ENCODE results near the gene NAV2.

NAV2 gene

DNA sequence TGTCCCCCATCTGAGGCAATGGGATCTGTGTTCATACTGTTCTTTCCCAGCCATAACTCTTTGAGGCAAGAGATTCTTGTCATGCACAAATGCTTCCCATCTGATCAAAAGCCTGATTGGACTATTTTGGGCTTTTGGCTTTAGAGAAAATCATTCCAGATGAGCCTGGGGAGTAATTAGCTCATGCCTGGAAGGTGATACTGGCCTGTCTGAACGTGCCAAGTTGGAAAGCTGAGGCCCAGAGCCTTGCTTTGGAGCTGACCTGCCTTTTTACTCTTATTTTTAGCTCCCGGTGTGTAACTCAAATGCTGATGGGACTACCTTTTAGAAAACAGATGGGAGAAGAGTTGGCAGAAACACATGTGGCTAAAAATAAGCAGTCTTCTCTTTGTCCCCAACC is 342.7 kb downstream of the NAV2 start:
- no peak overlapping the region for H3K4me3 ChIP-seq (ENCODE audit: low read length)
- no peak for TF ChIP-seq ZNF274 (IDR thresholded peaks at IDR 0.05; ENCODE audit: low read depth, low read length)

DNA sequence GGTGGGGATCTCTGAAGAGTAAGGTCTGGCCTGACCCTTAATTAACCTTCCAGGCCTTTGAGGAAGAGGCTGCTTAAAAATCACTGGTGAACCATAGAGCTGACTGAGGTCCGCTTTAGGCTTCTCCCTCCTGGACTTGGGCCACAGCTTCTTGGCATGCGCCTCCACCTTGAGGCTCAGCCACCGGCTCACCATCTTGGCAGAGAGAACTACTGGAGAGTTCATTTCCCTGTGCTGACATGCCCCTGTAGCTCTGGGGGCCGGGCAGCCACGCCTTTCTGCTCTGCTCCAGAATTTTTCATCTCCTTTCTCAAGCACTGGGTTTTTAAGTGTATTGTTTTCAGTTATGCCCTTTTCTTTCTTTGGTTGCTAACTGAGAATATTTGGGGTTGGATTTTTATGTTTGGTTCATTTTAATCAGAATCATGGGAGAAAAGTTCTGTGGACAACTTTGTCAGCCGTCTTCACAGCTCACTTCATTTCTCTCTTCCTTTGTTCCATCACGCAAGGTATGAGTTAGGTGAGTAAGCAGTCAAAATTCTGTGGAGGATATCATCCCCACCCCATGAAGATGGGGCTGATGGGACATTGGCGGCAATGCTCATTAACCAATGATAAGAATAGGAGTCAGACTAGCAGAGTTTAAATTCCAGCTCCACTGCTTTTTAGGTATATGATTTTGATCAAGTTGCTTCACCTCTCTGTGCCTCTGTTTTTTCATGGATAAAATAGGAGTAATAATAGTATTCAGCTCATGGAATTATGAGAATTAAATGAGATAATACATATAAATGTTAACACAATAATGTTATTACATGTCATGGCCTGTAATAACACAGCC is 343.7 kb downstream of the NAV2 start:
- no peak for TF ChIP-seq ZNF274 (IDR thresholded peaks at IDR 0.05; ENCODE audit: low read depth, low read length)
- H3K4me3 ChIP-seq (ENCODE audit: low read length): no peak overlapping the region

DNA sequence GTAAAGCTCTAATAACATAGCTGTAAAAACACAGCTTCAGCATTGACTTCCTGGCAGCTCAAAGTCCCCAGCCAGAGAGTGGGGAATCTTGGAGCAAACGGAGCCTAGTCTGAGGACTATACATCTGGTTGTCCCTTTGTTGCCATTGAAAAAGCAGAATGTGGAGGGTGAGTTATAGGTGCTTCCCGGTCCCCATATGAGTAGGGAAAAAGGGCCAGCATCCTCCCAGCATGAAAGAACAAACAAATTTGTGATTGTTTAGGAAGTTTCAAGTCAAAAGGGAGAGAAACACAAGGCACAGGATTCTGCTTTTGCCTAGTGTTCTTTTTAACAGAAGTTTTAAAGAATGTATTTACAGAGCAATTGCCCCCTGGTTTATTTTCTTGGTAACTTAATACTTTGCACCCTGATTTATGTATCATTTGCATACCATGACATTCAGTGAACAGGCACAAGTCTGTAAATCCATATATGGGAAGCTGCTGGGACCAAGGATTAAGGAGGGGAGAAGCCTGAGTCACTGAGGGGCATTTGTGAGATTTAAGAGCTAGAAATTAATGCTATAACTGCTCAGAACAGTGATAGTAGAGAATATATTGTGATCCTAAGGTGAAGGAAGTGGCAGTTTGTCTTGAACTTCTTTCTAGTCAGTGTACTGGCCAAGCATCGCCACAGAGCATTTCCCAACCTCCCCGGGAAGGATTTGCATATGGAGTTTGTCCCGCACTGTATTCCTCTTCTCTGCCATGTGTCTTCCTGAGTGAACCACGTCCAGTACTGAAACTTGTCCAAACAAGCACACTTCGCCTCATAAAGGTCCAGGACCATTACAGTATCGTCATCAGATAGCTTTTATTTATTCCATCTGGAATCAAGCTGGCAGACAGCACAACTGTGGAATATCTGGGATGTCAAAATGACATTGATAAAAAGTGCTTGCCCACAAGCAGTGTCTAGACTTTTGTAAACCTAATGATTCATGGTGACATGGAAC is 344.6 kb downstream of the NAV2 start:
- no peak overlapping the region for H3K4me3 ChIP-seq (ENCODE audit: low read length)
- TF ChIP-seq ZNF274 (IDR thresholded peaks at IDR 0.05; ENCODE audit: low read depth, low read length): no peak

DNA sequence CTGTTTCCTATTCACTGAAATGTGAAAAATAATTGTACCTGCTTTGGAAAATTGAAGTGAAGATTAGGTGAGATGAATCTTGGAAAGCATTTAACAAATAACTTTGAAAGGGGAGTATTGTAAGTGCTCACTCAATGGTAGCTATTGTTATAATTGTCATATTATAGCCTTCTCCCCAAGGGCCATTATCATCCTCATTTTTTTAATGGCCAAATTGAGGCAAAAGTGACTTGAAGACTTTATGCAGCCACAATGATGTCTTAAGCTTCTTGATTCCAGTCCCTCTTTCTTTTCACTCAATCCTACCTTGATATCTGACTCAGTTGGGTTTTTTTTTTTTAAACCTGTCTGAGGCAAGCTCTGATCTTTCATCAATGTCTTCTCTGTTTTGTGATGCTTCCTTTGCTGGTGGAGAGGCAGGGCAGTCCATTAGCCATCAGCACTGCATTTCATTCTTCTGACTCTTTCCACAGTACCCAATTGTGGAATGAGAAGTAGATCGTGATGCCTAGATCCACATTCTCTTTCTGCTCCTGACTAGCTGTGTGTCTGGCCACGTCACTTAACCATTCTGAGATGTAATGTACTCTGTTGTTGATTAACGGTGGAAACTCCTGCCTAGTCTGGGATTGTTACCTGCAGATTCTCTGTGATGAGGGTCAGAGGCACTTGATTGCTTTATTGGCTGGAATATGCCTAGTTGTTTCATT is 346.3 kb downstream of the NAV2 start:
- H3K4me3 ChIP-seq (ENCODE audit: low read length): no peak overlapping the region
- no peak for TF ChIP-seq ZNF274 (IDR thresholded peaks at IDR 0.05; ENCODE audit: low read depth, low read length)

DNA sequence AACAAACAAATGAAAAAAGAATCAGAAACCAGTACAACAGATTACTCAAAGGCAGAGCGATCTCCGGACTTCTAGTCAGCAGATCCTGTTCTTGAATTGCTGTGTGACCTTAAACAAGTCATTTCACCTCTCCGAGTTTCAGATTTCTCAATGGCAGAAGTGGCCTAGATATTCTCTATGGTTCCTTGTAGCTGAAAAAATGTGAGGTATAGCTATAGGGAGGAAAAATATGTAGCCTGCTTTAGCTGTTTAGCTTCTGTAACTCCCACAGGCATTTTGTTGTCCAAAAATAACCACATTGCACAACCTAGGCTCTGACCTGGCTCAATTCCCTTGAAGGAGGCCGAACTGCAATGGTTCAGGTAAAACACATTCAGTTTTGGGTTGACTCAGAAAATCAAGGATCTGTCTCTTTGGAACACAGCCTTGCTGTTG is 347.0 kb downstream of the NAV2 start:
- TF ChIP-seq ZNF274 (IDR thresholded peaks at IDR 0.05; ENCODE audit: low read depth, low read length): no peak
- no peak overlapping the region for H3K4me3 ChIP-seq (ENCODE audit: low read length)

DNA sequence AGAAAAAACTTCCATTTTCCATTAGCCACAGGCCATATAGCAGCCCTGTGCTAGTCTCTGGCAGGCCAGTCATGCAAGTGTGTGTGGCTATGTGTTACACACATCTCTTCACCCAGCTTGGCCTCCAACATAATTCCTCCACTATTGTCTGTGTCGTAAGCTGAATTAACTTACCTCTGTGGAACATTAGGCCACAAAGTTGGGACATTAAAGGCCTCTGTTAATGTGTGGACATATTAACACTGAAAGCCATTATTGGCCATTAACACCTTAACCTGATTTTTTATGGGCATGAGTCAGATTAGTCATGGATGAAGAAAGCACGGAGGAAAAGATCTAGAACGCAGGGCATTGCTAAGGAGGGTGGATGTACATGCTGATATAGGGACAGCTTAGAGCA is 347.5 kb downstream of the NAV2 start:
- H3K4me3 ChIP-seq (ENCODE audit: low read length): no peak overlapping the region
- TF ChIP-seq ZNF274 (IDR thresholded peaks at IDR 0.05; ENCODE audit: low read depth, low read length): no peak

DNA sequence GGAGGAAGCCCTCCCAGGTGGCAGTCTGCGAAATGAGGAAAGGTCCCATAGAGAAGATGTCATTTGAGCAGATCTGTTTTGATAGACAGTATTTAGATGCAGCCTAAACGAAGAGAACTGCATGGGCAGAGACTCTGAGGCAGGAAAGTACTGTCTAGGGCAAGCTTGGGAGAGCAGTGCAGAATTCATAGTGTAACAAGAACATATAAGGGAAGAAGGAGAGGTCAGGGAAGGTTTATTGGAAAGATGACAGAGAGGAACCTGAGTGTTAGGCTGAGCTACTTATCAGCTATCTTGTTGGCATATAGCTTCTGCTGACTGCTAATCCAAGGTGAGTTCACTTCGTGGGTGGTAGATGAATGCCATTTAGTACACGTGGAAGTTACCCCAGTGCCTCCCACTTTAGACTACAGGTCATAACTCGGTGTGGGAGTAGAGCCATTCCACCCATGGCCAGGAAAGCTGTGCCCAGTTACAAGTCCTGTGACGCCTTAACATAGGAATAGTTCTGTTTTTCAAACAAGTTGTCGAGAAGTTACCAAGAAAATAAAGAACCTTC is 348.1 kb downstream of the NAV2 start:
- no peak overlapping the region for H3K4me3 ChIP-seq (ENCODE audit: low read length)
- no peak for TF ChIP-seq ZNF274 (IDR thresholded peaks at IDR 0.05; ENCODE audit: low read depth, low read length)

DNA sequence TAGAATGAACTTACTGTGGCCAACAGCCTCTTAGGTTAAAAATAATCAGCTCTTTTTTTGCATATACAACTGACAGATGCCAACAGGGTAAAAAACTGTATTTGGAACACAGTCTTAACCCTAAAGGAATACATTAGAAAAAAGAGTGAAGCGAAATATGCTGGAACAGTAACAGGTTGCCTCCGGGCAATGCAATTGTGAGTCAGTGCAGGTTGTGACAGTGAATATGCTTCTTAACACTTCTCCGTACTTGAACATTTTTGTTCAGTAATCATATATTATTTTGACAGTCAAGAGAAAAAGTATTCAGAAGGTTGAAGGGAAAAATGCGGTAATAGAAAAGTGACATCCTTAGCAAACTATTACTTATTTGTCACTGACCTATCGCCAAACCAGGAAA is 349.1 kb downstream of the NAV2 start:
- TF ChIP-seq ZNF274 (IDR thresholded peaks at IDR 0.05; ENCODE audit: low read depth, low read length): no peak
- H3K4me3 ChIP-seq (ENCODE audit: low read length): no peak overlapping the region

DNA sequence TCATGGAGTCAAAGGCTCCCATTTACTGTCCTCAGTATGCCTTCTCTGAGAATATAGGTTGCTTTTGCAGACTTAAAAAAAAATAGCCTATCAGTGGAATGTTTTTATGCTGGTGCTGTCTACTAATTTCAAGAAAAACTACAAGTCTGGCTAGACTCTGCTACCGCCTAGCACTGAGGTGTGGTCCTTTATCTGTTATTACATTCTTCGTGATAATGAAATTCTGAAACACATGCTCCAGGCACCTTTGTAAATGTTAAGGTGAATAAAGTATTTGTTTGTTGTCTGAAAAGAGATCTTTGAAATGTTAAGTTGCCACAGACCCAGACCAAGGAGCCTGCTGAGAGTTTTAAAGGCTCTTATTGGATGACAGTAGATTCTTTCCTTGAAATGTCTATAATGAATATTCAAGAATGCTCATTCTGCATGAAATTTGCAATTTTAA is 352.3 kb downstream of the NAV2 start:
- no peak overlapping the region for H3K4me3 ChIP-seq (ENCODE audit: low read length)
- no peak for TF ChIP-seq ZNF274 (IDR thresholded peaks at IDR 0.05; ENCODE audit: low read depth, low read length)

DNA sequence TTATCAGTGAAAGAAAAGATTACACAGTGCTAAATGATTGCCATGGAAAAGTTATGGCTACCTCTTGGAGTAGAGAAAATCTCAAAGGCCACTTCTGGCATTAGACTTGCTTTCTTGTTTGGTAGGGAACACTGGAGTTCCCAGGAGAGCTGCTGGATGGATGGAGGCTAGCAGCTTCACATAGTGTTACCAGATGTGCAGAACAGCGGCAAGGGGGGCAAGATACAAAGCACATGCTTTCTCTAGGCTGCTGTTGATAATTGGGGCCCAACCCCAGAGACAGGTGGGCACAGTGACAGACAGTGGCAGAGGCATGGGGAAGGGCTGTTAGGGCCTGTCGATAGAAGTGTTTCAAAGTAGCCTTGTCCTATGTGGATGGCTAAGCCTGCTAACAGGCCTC is 352.8 kb downstream of the NAV2 start:
- H3K4me3 ChIP-seq (ENCODE audit: low read length): no peak overlapping the region
- no peak for TF ChIP-seq ZNF274 (IDR thresholded peaks at IDR 0.05; ENCODE audit: low read depth, low read length)

DNA sequence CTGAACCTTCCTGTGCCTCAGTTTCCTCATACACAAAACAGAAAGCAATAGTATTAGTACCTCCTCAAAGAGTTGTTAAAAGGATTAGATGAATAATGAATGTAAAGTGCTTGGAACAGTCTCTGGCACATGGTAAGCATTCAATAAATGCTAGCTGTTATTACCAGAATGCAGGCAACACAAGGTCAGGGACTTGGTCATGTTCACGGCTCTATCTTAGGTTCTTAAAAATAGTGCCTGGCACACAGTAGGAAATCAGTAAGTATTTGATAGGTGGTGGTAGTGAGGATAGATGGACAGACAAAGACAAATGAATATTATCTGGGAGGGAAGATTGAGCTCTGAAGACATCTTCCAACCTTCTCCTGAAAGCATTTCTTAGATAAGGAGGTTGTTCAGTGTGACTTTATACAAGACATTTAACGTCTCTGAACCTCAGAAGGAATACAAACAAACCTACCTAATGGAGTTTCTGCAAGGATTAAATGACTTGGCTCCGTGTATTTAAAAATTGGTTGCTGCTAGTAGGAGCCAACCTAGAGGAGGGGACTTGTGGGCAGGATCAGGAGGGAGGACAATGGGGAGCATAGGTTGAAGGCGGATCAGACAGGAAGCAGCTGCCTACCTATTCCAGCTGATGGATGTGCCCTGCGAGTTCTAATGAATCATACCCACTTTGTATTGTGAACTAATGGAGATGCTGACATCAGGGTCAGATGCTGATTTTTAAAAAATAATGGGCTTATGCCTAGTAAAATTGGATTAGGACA is 353.6 kb downstream of the NAV2 start:
- H3K4me3 ChIP-seq (ENCODE audit: low read length): no peak overlapping the region
- no peak for TF ChIP-seq ZNF274 (IDR thresholded peaks at IDR 0.05; ENCODE audit: low read depth, low read length)

DNA sequence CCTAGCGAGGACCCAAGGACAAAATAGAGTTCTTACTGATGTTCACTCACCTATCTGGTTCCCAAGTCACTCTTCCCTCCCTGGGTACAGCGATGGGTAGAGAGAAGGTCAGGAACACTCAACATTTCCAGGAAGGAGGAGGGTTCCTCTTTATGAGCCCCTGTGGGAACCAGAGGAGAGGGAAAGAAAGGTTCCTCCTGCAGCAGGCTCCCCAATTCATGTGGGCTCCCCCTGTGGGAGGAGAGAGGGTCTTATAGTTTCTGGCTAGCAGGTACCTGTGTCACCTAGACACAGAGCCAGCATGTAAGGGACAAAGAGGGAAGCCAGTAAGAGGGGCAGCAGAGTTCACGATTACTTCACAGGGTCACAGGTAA is 354.1 kb downstream of the NAV2 start:
- no peak overlapping the region for H3K4me3 ChIP-seq (ENCODE audit: low read length)
- TF ChIP-seq ZNF274 (IDR thresholded peaks at IDR 0.05; ENCODE audit: low read depth, low read length): no peak

DNA sequence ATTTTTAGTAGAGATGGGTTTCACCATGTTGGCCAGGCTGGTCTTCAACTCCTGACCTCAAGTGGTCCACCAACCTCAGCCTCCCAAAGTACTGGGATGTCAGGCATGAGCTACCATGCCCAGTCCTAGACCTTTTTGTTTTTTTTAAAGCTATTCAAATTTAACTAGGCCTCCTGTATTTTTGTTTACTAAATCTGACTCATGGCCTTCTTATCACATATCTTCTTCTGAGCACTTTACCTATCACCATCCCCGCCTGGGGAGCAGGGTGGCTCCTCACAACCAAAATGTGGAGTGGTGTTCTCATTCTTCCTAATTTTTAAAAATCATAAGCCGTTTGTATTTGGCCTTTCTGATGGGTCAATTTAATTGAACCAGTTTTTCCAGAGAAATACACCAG is 355.0 kb downstream of the NAV2 start:
- no peak for TF ChIP-seq ZNF274 (IDR thresholded peaks at IDR 0.05; ENCODE audit: low read depth, low read length)
- H3K4me3 ChIP-seq (ENCODE audit: low read length): no peak overlapping the region
